Activated naive CD8-positive, alpha-beta T cell treated with anti-CD3 and anti-CD28 coated beads, Interleukin-2, amount 10 ng/mL, durations not matched to agents 7 days and 5 days (primary cell): ENCODE data around the gene CHMP5. TPM values are rescaled to one million over a fixed set of nuclear protein-coding genes. Genes with fewer than 3 reads are reported as not detected.

Source experiments
- ATAC-seq: fragments of 150-1000 bp; cut with Tn5 transposase; one replicate; pipeline ENCODE4 v1.10.0; 2021; ENCODE audit warnings: low read depth, moderate library complexity
- POLR2A ChIA-PET: fragments of 350-600 bp; sonication (Branson Sonifier 250); formaldehyde crosslinking; loops from one replicate; lab custom pipeline; 2021; ENCODE audit warnings: antibody characterized with exemption; lab: Charles Lee
- DNase-seq: peaks from one replicate; pipeline ENCODE4 v3.0.0; 2021
- H3K27ac Mint-ChIP-seq: one replicate; pipeline ENCODE4 v1.8.0; 2022; ENCODE audit warnings: mild to moderate bottlenecking, mixed read lengths
- H3K27me3 Mint-ChIP-seq: one replicate; pipeline ENCODE4 v1.8.0; 2022; ENCODE audit warnings: mild to moderate bottlenecking, moderate library complexity, mixed read lengths
- H3K36me3 Mint-ChIP-seq: one replicate; pipeline ENCODE4 v1.8.0; 2021; ENCODE audit warnings: mild to moderate bottlenecking, mixed read lengths
- H3K4me1 Mint-ChIP-seq: one replicate; pipeline ENCODE4 v1.8.0; 2021; ENCODE audit warnings: mixed read lengths
- H3K4me3 Mint-ChIP-seq: one replicate; pipeline ENCODE4 v1.8.0; 2022; ENCODE audit warnings: mild to moderate bottlenecking, moderate library complexity, mixed read lengths
- H3K9me3 Mint-ChIP-seq: one replicate; pipeline ENCODE4 v1.8.0; 2021; ENCODE audit warnings: mixed read lengths
- total RNA-seq, 2 experiments: library from RNA; stranded (reverse); gene quantifications; one replicate each; pipeline ENCODE4 v1.2.3, GENCODE V29; 2021

Gene CHMP5
- total RNA-seq, 2 experiments from 2014 or later: 96.1 to 97.1 TPM

DNA sequence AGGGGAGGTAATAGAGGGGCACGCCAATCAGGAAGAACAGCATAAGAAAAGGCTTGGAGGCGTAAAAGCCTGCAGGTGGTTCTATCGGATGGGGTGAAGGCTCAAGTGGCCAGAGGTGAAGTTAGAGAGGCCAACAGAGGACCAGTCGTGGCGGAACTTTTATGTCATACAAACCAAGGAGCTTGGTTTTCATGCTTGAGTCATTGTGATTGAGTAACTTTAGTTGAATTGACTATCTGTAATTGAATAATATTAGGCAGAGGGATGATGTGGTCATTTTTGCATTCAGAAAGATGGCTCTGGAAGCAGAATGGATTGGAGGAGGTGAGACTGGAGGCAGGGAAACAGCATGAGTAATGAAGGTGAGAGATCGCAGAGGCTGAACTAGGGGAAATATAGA is 32.0 kb upstream of the CHMP5 start:
- H3K4me1 Mint-ChIP-seq: no peaks in the 10 kb centered on the region
- H3K4me3 Mint-ChIP-seq: no peak overlapping the region

DNA sequence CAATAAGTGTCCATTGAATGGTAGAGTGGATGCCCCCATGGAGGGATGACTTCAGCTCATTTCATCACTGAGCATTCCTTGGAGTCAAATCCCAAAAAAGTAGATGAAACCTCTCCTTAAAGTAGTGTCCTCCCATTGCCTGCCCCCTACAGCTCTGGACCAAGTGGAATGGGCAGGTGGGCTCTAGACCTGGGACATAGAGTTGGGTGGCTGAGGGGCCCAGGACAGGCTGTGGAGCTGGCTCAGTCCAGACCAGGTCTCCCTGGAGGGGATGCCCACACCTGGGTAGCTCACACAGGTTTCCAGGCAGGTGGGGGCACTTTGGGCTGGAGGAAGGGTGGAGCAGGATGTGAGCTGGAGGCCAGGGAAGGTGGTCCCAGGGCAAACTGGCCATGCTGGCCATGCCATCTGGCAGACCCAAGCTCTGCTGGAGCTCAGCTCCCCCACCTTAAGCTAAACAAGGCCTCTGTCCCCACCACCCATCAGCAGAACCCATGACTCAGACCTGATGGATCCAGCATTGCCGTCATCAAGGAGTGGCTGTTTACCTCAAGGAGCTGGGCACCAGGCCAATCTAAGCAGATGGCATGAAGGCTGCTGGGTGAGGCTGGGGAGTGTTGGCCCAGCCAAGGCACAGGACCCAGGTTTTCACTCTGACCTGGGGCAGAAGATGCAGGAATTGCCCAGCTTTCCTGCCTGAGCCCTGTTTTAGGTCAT is 31.1 kb upstream of the CHMP5 start:
- Mint-ChIP-seq H3K27me3 (peaks cover 6% of the 10 kb centered on the region), H3K27ac (no peak overlapping the region), H3K36me3 (no peaks in the 10 kb centered on the region), H3K9me3 (no peaks in the 10 kb centered on the region), H3K4me3 (no peak overlapping the region), H3K4me1 (no peaks in the 10 kb centered on the region)
- POLR2A ChIA-PET: interaction anchor here (1.2 kb wide), 1 partner anchor 209 kb away, joined by 3 read pairs; the partner anchor contains the start of gene DNAJA1
- no peak for ATAC-seq
- no peak for DNase-seq

More for the DNA sequence above, 32.0 kb upstream of the CHMP5 start:
- Mint-ChIP-seq H3K36me3 (no peaks in the 10 kb centered on the region), H3K9me3 (no peaks in the 10 kb centered on the region), H3K27me3 (peaks cover 6% of the 10 kb centered on the region), H3K27ac (no peak overlapping the region)
- no peak for DNase-seq
- POLR2A ChIA-PET: interaction anchor here (1.2 kb wide), 1 partner anchor 208 kb away, joined by 3 read pairs; the partner anchor contains the start of gene DNAJA1
- no peak for ATAC-seq

DNA sequence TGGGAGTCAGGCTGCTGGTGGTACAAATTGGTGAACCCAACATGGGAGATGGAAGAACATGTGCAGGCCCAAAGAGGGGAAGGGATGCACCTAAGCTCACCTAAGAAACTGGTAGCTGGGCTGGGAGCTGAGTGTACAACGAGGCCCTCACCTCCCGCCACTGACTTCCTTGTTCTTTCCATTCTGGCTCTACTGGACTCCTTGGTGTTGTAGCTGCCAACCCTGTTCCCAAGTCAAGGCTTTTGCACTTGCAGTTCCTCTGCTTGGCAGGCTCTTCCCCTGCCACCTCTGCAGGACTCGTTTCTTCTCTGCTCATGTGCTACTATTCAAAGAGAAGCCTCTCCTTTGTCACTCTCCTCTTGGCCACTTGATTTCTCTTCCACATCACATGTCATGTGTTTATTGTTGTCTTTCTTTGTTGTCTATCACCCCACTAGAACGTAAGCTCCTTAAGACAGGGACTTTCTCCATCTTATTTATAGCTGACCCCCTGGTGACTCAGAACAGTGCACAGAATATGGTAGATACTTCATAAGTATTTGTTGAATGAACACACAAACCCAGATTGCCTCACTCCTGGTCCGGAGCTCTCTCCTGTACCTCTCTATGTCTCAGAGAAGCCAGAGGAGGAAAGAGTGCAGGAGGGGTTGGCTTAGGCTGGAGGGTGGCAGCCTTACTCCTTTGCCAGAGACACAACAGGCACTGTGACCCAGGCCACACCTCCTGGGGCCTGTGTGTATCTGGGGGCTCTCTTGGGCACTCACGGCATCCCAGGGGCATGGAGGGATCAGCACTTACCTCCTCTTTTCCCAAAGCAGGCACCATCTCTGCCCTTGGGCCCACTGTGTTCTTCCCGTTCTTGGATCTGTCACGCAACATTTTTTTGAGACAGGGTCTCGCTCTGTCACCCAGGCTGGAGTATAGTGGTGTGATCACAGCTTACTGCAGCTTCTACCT is 30.1 kb upstream of the CHMP5 start:
- no peak for ATAC-seq
- H3K4me3 Mint-ChIP-seq: no peak overlapping the region
- no peaks in the 10 kb centered on the region for H3K9me3 Mint-ChIP-seq
- no peak for DNase-seq
- peaks cover 6% of the 10 kb centered on the region for H3K27me3 Mint-ChIP-seq
- H3K4me1 Mint-ChIP-seq: peaks cover 1% of the 10 kb centered on the region
- POLR2A ChIA-PET: no interaction called here
- H3K27ac Mint-ChIP-seq: no peak overlapping the region
- no peaks in the 10 kb centered on the region for H3K36me3 Mint-ChIP-seq

DNA sequence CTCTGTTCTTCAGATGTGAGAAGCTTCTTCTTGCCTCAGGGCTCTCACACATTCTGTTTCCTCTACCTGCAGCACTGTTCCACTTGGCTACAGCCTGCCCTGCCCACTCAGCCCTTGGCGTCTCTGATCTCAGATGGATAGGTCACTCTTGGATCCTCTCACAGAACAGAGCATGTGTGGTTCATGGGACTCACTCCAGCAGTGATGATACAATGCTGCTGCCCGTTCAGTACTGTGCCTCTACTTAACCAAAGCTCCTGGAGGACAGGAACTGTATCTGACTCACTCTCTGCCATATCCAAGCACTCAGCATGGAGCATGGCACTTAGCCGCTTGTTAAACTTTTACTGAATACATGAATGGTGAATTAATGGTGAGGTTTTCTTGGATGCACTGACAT is 28.3 kb upstream of the CHMP5 start:
- POLR2A ChIA-PET: interaction anchor here (1.1 kb wide), 1 partner anchor 22 kb away, joined by 4 read pairs; no protein-coding TSS in a partner anchor
- H3K4me3 Mint-ChIP-seq: no peak overlapping the region
- ATAC-seq: no peak

DNA sequence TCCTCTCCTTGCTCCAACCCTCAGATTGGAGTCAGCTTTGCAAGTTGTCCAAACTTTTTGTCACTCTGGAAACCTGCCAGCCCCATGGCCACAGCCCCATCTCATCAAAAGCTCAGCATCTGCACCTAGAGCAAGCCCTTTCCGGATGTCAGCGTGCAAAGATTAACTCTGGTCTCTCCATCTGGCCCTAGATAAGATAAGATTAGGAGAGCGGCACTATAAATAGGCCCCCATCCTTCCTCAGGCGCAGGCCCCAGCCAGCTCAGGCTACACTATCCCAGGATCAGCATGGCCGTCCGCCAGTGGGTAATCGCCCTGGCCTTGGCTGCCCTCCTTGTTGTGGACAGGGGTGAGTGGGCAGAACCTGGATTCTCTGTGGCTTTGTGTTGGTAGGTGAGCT is 24.9 kb upstream of the CHMP5 start, which contains the start of gene SPINK4:
Gene SPINK4 (plus strand): TSS at position 247 of the 400 bp plus-strand sequence. CDS start 42 bp downstream, at position 289.
- Mint-ChIP-seq H3K4me3 (no peak within 1 kb of the TSS), H3K36me3 (no peaks in the 10 kb centered on the region), H3K27me3 (no peaks in the 10 kb centered on the region), H3K4me1 (peaks cover 5% of the 10 kb centered on the region), H3K27ac (peak within 1 kb of the TSS; percentile 63), H3K9me3 (no peaks in the 10 kb centered on the region)
- POLR2A ChIA-PET: interaction anchor here (1.2 kb wide), 1 partner anchor 25 kb away, joined by 3 read pairs; the partner anchor contains the start of genes BAG1 and CHMP5
- ATAC-seq (no peak), DNase-seq (no peak)

More for the DNA sequence above, 28.3 kb upstream of the CHMP5 start:
- Mint-ChIP-seq H3K4me1 (peaks cover 2% of the 10 kb centered on the region), H3K9me3 (no peaks in the 10 kb centered on the region), H3K27me3 (peaks cover 6% of the 10 kb centered on the region), H3K27ac (no peak overlapping the region), H3K36me3 (no peaks in the 10 kb centered on the region)
- no peak for DNase-seq

DNA sequence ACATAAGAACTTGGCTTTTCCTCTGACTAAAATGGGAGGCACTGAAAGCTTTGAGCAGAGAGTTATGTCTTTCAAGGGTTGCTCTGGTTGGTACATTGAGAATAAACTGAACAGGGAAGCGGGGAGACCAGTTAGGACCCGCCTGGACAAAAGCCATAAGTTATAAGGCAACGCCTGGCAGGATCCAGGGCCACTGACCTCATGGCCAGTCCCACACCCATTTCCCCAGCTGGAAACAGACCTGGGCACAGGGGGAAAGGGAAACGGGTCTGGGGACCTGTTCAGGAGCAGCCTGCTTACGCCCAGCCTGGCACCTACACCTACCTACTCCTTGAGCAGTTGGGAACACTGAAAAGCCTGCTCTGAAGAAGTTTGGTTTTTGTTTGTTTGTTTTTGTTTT is 23.6 kb upstream of the CHMP5 start:
- no peaks in the 10 kb centered on the region for H3K27me3 Mint-ChIP-seq
- no peak for ATAC-seq
- peaks cover 5% of the 10 kb centered on the region for H3K4me1 Mint-ChIP-seq
- no peaks in the 10 kb centered on the region for H3K9me3 Mint-ChIP-seq
- no peak overlapping the region for H3K27ac Mint-ChIP-seq
- POLR2A ChIA-PET: no interaction called here
- no peak overlapping the region for H3K4me3 Mint-ChIP-seq
- DNase-seq: no peak
- H3K36me3 Mint-ChIP-seq: no peaks in the 10 kb centered on the region

DNA sequence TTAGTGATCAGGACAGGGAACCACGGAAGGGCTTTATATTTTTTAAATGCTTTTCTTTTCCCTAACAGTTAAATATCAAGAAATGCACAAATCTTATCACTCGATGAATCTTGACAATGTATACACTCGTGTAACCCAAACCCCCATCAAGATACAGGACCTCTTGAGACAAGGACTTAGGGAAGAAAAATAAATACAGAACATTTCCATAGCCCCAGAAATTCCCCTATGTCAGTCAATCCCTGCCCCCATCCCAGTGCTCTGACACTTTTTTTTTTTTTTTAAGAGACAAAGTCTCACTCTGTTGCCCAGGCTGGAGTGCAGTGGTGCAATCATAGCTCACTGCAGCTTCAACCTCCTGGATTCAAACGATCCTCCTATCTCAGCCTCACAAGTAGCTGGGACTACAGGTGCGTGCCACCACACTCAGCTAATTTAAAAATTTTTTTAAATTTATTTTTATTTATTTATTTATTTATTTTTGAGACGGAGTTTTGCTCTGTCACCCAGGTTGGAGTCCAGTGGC is 22.2 kb upstream of the CHMP5 start:
- H3K9me3 Mint-ChIP-seq: no peaks in the 10 kb centered on the region
- no peak for ATAC-seq
- DNase-seq: no peak
- H3K4me1 Mint-ChIP-seq: peaks cover 5% of the 10 kb centered on the region
- POLR2A ChIA-PET: no interaction called here
- no peak overlapping the region for H3K27ac Mint-ChIP-seq
- H3K27me3 Mint-ChIP-seq: no peaks in the 10 kb centered on the region
- peaks cover 3% of the 10 kb centered on the region for H3K36me3 Mint-ChIP-seq
- no peak overlapping the region for H3K4me3 Mint-ChIP-seq

DNA sequence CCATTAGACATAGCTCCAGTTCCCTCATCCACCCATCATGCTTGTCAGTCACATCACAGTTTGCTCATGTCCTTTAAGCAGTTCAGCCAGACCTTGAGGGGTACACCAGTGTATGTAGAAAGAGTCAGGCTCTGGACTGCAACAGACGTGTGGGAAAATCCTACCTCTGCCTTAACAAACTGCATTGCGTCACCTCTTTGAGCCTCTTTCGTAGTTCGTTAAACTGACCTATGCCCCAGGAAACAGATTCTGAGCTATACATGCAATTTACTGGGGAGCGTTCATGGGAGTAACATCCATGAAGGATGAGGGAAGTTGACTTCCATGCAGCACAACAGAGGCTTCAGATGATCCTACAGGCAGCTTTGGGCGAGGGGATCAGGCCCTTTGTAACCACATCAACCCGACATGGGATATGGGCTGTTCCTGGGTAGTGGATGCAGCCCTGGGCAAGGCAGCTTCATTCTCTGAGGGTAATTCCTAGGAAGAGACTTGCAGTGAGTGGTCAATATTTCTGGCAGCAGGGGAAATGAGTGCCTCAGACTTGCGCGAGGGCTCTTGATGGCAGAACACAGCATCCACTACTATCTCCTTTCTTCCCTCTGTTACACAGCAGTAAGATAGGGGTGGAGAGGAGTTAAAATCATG is 20.6 kb upstream of the CHMP5 start:
- no peaks in the 10 kb centered on the region for H3K27me3 Mint-ChIP-seq
- no peaks in the 10 kb centered on the region for H3K9me3 Mint-ChIP-seq
- H3K36me3 Mint-ChIP-seq: peaks cover 9% of the 10 kb centered on the region
- POLR2A ChIA-PET: interaction anchor here (0.5 kb wide), 1 partner anchor 244 kb away, joined by 3 read pairs; no protein-coding TSS in a partner anchor
- DNase-seq (no peak), ATAC-seq (no peak)
- no peak overlapping the region for H3K4me3 Mint-ChIP-seq
- H3K4me1 Mint-ChIP-seq: peaks cover 5% of the 10 kb centered on the region
- no peak overlapping the region for H3K27ac Mint-ChIP-seq

DNA sequence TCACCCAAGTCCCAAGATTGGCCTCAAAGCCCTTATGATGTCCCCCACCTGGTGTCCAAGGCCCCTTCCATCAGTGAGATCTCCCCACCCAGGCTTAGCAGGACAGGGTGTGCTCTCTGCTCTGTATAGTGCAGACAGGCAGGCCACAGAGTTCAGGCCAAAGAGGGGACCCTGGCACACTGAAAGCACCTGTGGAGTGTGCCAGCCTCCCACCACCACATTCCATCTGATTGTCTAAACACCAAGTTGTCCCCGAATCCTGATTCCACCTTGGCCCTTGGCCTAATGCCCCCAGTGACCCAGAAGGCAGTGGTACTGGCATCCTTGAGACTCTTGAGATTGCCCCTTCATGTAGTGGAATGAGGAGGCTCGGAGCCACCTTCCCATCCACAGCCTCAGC is 19.5 kb upstream of the CHMP5 start:
- no peak overlapping the region for H3K27ac Mint-ChIP-seq
- no peak overlapping the region for H3K4me3 Mint-ChIP-seq
- H3K4me1 Mint-ChIP-seq: peaks cover 10% of the 10 kb centered on the region
- no peak for ATAC-seq
- H3K36me3 Mint-ChIP-seq: peaks cover 9% of the 10 kb centered on the region
- H3K9me3 Mint-ChIP-seq: no peaks in the 10 kb centered on the region
- POLR2A ChIA-PET: no interaction called here
- H3K27me3 Mint-ChIP-seq: no peaks in the 10 kb centered on the region
- no peak for DNase-seq

DNA sequence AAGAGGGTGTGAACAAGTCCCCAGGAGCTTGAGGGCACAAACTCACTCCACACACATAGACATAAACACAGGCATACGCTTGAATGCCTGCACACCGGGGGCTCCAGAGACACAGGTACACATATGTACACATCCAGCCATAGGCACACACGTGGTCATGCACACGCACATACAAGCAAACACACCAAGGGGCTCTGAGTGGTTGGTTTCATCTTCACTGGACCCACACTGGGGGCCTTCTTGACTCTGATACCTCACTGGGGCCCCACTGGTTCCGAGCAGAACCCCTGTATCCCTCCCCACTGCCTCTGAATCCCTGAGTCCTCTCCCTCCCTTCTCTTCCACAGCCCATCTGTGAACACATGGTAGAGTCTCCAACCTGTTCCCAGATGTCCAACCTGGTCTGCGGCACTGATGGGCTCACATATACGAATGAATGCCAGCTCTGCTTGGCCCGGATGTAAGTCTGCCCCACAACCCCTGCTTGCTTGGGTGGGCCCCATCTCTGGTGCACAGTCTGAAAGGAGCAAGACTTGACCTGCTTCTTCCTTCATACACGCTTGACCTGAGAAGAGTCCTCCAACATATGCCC is 18.5 kb upstream of the CHMP5 start:
- DNase-seq (no peak), ATAC-seq (no peak)
- POLR2A ChIA-PET: interaction anchor here (0.6 to 1.1 kb wide), 2 partner anchors 18 to 180 kb away, joined by 3 read pairs; partner anchors contain the start of gene BAG1
- H3K36me3 Mint-ChIP-seq: peaks cover 12% of the 10 kb centered on the region
- H3K27ac Mint-ChIP-seq: peak overlapping the region; percentile 11
- peaks cover 10% of the 10 kb centered on the region for H3K4me1 Mint-ChIP-seq
- H3K27me3 Mint-ChIP-seq: no peaks in the 10 kb centered on the region
- no peak overlapping the region for H3K4me3 Mint-ChIP-seq
- H3K9me3 Mint-ChIP-seq: no peaks in the 10 kb centered on the region

DNA sequence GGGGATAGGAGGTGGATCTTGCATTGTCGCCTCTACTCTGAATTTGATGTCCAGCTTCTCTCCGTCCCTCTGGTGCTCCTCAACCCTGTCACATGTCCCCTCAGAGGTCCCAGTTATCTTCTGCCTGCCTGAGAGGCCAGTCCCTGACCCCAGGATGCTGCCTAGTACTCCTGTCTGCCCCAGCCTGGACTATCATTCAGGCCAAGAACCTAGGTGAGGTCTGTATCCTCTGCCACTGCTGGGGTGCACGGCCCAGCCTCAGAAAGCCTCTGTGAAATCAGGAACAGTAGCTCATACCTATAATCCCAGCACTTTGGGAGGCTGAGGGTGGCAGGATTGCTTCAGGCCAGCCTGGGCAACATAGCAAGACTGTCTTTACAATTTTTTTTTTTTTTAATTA is 16.2 kb upstream of the CHMP5 start:
- Mint-ChIP-seq H3K4me3 (no peak overlapping the region), H3K4me1 (peaks cover 7% of the 10 kb centered on the region), H3K27ac (no peak overlapping the region), H3K36me3 (peaks cover 18% of the 10 kb centered on the region), H3K9me3 (no peaks in the 10 kb centered on the region), H3K27me3 (no peaks in the 10 kb centered on the region)
- POLR2A ChIA-PET: interaction anchor here (1.9 kb wide), 1 partner anchor 15 kb away, joined by 8 read pairs; the partner anchor contains the start of genes BAG1 and CHMP5
- ATAC-seq: no peak
- no peak for DNase-seq

DNA sequence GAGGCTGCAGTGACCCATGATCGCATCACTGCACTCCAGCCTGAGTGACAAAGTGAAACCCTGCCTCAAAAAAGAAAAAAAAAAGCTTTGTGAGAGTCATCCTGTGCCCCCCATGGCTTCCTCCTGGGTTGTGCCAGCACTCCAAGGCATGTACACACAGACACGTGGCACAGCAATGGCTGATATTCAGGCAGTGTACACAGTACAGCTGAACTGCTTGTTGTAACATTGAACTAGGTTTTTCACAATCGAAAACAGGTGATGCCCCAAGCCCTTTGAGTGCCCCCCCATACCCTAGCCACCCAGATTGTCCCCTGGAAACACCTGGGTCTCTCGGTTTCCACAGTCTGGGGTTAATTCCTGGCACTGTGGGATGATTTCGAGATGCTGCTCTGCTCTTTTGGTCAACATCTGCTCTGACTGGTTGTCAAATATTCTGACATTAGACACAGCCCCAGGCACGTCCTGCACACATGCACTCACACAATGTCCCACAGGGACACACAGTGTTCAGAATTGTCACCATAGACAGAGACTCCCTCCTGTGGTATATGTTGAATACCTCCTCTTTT is 15.7 kb upstream of the CHMP5 start:
- POLR2A ChIA-PET: interaction anchor here (1.9 kb wide), 1 partner anchor 15 kb away, joined by 8 read pairs; the partner anchor contains the start of genes BAG1 and CHMP5
- ATAC-seq (peak; percentile 41), DNase-seq (no peak)
- Mint-ChIP-seq H3K27me3 (no peaks in the 10 kb centered on the region), H3K4me3 (no peak overlapping the region), H3K4me1 (peaks cover 6% of the 10 kb centered on the region), H3K36me3 (peaks cover 18% of the 10 kb centered on the region), H3K27ac (peak overlapping the region; percentile 61), H3K9me3 (no peaks in the 10 kb centered on the region)
